GM23338 (cell line): ENCODE results near the gene AIG1. TPM values are rescaled to one million over a fixed set of nuclear protein-coding genes. Genes with fewer than 3 reads are reported as not detected.

Experiments
- ATAC-seq: fragments of 200-7000 bp; cut with Tn5 transposase; 3 replicates; pipeline ENCODE4 v1.9.1; 2020
- DNase-seq: peaks from one replicate; pipeline ENCODE4 v3.0.0-alpha.2; 2015; ENCODE audit warnings: low spot score
- H2AFZ ChIP-seq: fragments of 200-600 bp; sonication (generic); 2 replicates; pipeline ENCODE4 v1.8.0; 2016; ENCODE audit warnings: antibody characterized with exemption, mild to moderate bottlenecking, moderate library complexity
- H3F3A ChIP-seq: fragments of 200-600 bp; sonication (generic); replicated peaks from 2 replicates; pipeline ENCODE4 v1.8.0; 2017; ENCODE audit warnings: antibody characterized with exemption, mixed run types, low read depth
- H3K27ac ChIP-seq: fragments of 200-600 bp; sonication (generic); 2 replicates; pipeline ENCODE4 v1.6.1; 2016; ENCODE audit warnings: low read depth
- H3K27me3 ChIP-seq: fragments of 200-600 bp; sonication (generic); 2 replicates; pipeline ENCODE4 v1.8.0; 2016; ENCODE audit warnings: mild to moderate bottlenecking, mixed run types, moderate library complexity; ENCODE audit not compliant: insufficient read depth
- H3K36me3 ChIP-seq: fragments of 200-600 bp; sonication (generic); 2 replicates; pipeline ENCODE4 v1.8.0; 2016; ENCODE audit warnings: mild to moderate bottlenecking; ENCODE audit not compliant: insufficient read depth
- H3K4me1 ChIP-seq: fragments of 200-600 bp; sonication (generic); 2 replicates; pipeline ENCODE4 v1.8.0; 2016; ENCODE audit warnings: mild to moderate bottlenecking, moderate library complexity; ENCODE audit not compliant: insufficient read depth
- H3K4me2 ChIP-seq: fragments of 200-600 bp; sonication (generic); 2 replicates; pipeline ENCODE4 v1.7.1; 2017; ENCODE audit warnings: mixed run types
- H3K4me3 ChIP-seq: fragments of 200-600 bp; sonication (generic); 2 replicates; pipeline ENCODE4 v1.6.1; 2016; ENCODE audit warnings: mixed run types
- H3K79me2 ChIP-seq: fragments of 200-600 bp; sonication (generic); replicated peaks from 2 replicates; pipeline ENCODE4 v1.8.0; 2017; ENCODE audit warnings: mild to moderate bottlenecking; ENCODE audit not compliant: insufficient read depth
- H3K9me2 ChIP-seq: fragments of 200-600 bp; sonication (generic); 2 replicates; pipeline ENCODE4 v1.8.0; 2017; ENCODE audit not compliant: insufficient read depth
- H4K20me1 ChIP-seq: fragments of 200-600 bp; sonication (generic); replicated peaks from 2 replicates; pipeline ENCODE4 v1.8.0; 2017; ENCODE audit warnings: mild to moderate bottlenecking; ENCODE audit not compliant: insufficient read depth
- H3K27ac Mint-ChIP-seq: 2 replicates; pipeline ENCODE4 v1.8.0; 2020; ENCODE audit warnings: inconsistent platforms, mild to moderate bottlenecking, moderate library complexity, mixed read lengths
- H3K27me3 Mint-ChIP-seq: 3 replicates; pipeline ENCODE4 v1.8.0; 2022; ENCODE audit warnings: low read depth, mild to moderate bottlenecking, moderate library complexity, mixed read lengths, inconsistent platforms; ENCODE audit not compliant: insufficient read depth, poor library complexity
- H3K36me3 Mint-ChIP-seq: 3 replicates; pipeline ENCODE4 v1.8.0; 2021; ENCODE audit warnings: low read depth, mild to moderate bottlenecking, inconsistent platforms, moderate library complexity, mixed read lengths
- H3K4me1 Mint-ChIP-seq: 3 replicates; pipeline ENCODE4 v1.8.0; 2020; ENCODE audit warnings: mild to moderate bottlenecking, inconsistent platforms, mixed read lengths
- H3K4me3 Mint-ChIP-seq: 3 replicates; pipeline ENCODE4 v1.8.0; 2021; ENCODE audit warnings: moderate library complexity, mild to moderate bottlenecking, inconsistent platforms, mixed read lengths
- H3K9me3 Mint-ChIP-seq: 3 replicates; pipeline ENCODE4 v1.8.0; 2020; ENCODE audit warnings: moderate library complexity, mild to moderate bottlenecking, inconsistent platforms, mixed read lengths
- CREB1 ChIP-seq: fragments of 250-450 bp; sonication (Bioruptor Pico); IDR thresholded peaks from 2 replicates; pipeline ENCODE4 v1.5.0; 2020; ENCODE audit warnings: low read depth, mild to moderate bottlenecking, moderate library complexity
- EZH2 ChIP-seq: fragments of 200-600 bp; sonication (generic); IDR thresholded peaks from one replicate; pipeline ENCODE4 v1.8.0; 2017; ENCODE audit warnings: antibody characterized with exemption, mild to moderate bottlenecking, low read depth; ENCODE audit not compliant: unreplicated experiment
- JUNB ChIP-seq: IDR thresholded peaks from one replicate; pipeline ENCODE4 v1.6.1; 2016; ENCODE audit warnings: antibody characterized with exemption; ENCODE audit not compliant: unreplicated experiment
- POLR2AphosphoS5 ChIP-seq: IDR thresholded peaks from 2 replicates; pipeline ENCODE4 v1.6.1; 2016; ENCODE audit warnings: antibody characterized with exemption, low read depth
- STAT1 ChIP-seq: IDR thresholded peaks from one replicate; pipeline ENCODE4 v1.6.1; 2016; ENCODE audit warnings: antibody characterized with exemption; ENCODE audit not compliant: unreplicated experiment
- ZNF114 ChIP-seq: fragments of 250-450 bp; sonication (Bioruptor Pico); IDR thresholded peaks from 2 replicates; pipeline ENCODE4 v1.5.0; 2020; ENCODE audit warnings: mild to moderate bottlenecking, moderate library complexity
- polyA plus RNA-seq: library from polyadenylated mRNA; unstranded; fragments of >200 nt; fragmentation: Nextera tagmentation; extraction: Ambion mirVana; gene quantifications from 2 replicates; pipeline ENCODE4 v1.2.1, GENCODE V29; 2016
- total RNA-seq: library from RNA; depleted of rRNA; stranded (reverse); fragments of >200 nt; shearing (Covaris generic); gene quantifications from 2 replicates; pipeline ENCODE4 v1.2.3, GENCODE V29; 2014
- TF ChIP-seq, protein P1 (sequence below): fragments of 250-450 bp; sonication (Bioruptor Pico); IDR thresholded peaks from 2 replicates; pipeline ENCODE4 v1.5.0; 2020; ENCODE audit warnings: mild to moderate bottlenecking, moderate library complexity
- TF ChIP-seq, protein P2 (sequence below): IDR thresholded peaks from one replicate; pipeline ENCODE4 v1.6.1; 2018; ENCODE audit warnings: antibody characterized with exemption; ENCODE audit not compliant: unreplicated experiment
- TF ChIP-seq, protein P3 (sequence below), 2 experiments: fragments of 200-600 bp in 1 of 2; sonication (generic) in 1 of 2; conservative IDR thresholded peaks; 2 replicates each; pipeline versions ENCODE4 v1.5.1 to v1.6.1; 2016 to 2017; ENCODE audit warnings: antibody characterized with exemption in 2 of 2, low read depth in 2 of 2, mild to moderate bottlenecking in 2 of 2, moderate library complexity in 1 of 2

The AIG1 gene
- total and polyA plus RNA-seq, 2 experiments from 2014 or later, result 65.2 to 88.4 TPM

DNA sequence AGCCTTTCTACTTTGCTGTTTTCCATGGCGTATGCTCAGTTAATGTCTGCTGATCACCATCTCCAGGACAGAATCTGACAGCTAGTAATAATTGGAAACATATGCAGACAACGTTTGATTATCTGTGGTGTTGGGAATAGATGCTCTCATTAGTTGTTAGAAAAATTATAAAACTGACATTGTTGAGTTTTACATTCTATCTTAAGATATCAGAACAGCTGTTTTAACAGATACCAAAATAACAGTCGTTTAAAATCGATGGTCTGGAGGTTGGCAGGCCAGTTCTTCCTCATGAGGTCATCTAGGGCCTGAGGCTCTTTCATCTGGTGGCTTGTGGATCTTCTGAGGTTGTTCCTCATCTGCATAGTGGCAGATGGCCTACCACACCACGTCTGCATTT lies 137.6 kb downstream of the AIG1 start (continued):
- TF ChIP-seq, protein P1, sequence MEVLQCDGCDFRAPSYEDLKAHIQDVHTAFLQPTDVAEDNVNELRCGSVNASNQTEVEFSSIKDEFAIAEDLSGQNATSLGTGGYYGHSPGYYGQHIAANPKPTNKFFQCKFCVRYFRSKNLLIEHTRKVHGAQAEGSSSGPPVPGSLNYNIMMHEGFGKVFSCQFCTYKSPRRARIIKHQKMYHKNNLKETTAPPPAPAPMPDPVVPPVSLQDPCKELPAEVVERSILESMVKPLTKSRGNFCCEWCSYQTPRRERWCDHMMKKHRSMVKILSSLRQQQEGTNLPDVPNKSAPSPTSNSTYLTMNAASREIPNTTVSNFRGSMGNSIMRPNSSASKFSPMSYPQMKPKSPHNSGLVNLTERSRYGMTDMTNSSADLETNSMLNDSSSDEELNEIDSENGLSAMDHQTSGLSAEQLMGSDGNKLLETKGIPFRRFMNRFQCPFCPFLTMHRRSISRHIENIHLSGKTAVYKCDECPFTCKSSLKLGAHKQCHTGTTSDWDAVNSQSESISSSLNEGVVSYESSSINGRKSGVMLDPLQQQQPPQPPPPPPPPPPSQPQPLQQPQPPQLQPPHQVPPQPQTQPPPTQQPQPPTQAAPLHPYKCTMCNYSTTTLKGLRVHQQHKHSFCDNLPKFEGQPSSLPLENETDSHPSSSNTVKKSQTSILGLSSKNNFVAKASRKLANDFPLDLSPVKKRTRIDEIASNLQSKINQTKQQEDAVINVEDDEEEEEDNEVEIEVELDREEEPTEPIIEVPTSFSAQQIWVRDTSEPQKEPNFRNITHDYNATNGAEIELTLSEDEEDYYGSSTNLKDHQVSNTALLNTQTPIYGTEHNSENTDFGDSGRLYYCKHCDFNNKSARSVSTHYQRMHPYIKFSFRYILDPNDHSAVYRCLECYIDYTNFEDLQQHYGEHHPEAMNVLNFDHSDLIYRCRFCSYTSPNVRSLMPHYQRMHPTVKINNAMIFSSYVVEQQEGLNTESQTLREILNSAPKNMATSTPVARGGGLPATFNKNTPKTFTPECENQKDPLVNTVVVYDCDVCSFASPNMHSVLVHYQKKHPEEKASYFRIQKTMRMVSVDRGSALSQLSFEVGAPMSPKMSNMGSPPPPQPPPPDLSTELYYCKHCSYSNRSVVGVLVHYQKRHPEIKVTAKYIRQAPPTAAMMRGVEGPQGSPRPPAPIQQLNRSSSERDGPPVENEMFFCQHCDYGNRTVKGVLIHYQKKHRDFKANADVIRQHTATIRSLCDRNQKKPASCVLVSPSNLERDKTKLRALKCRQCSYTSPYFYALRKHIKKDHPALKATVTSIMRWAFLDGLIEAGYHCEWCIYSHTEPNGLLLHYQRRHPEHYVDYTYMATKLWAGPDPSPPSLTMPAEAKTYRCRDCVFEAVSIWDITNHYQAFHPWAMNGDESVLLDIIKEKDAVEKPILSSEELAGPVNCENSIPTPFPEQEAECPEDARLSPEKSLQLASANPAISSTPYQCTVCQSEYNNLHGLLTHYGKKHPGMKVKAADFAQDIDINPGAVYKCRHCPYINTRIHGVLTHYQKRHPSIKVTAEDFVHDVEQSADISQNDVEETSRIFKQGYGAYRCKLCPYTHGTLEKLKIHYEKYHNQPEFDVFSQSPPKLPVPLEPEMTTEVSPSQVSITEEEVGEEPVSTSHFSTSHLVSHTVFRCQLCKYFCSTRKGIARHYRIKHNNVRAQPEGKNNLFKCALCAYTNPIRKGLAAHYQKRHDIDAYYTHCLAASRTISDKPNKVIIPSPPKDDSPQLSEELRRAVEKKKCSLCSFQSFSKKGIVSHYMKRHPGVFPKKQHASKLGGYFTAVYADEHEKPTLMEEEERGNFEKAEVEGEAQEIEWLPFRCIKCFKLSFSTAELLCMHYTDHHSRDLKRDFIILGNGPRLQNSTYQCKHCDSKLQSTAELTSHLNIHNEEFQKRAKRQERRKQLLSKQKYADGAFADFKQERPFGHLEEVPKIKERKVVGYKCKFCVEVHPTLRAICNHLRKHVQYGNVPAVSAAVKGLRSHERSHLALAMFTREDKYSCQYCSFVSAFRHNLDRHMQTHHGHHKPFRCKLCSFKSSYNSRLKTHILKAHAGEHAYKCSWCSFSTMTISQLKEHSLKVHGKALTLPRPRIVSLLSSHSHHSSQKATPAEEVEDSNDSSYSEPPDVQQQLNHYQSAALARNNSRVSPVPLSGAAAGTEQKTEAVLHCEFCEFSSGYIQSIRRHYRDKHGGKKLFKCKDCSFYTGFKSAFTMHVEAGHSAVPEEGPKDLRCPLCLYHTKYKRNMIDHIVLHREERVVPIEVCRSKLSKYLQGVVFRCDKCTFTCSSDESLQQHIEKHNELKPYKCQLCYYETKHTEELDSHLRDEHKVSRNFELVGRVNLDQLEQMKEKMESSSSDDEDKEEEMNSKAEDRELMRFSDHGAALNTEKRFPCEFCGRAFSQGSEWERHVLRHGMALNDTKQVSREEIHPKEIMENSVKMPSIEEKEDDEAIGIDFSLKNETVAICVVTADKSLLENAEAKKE (CRISPR knock-in tag), result no peak
- TF ChIP-seq POLR2AphosphoS5, result no peak
- TF ChIP-seq, protein P2, sequence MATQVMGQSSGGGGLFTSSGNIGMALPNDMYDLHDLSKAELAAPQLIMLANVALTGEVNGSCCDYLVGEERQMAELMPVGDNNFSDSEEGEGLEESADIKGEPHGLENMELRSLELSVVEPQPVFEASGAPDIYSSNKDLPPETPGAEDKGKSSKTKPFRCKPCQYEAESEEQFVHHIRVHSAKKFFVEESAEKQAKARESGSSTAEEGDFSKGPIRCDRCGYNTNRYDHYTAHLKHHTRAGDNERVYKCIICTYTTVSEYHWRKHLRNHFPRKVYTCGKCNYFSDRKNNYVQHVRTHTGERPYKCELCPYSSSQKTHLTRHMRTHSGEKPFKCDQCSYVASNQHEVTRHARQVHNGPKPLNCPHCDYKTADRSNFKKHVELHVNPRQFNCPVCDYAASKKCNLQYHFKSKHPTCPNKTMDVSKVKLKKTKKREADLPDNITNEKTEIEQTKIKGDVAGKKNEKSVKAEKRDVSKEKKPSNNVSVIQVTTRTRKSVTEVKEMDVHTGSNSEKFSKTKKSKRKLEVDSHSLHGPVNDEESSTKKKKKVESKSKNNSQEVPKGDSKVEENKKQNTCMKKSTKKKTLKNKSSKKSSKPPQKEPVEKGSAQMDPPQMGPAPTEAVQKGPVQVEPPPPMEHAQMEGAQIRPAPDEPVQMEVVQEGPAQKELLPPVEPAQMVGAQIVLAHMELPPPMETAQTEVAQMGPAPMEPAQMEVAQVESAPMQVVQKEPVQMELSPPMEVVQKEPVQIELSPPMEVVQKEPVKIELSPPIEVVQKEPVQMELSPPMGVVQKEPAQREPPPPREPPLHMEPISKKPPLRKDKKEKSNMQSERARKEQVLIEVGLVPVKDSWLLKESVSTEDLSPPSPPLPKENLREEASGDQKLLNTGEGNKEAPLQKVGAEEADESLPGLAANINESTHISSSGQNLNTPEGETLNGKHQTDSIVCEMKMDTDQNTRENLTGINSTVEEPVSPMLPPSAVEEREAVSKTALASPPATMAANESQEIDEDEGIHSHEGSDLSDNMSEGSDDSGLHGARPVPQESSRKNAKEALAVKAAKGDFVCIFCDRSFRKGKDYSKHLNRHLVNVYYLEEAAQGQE, result no peak
- TF ChIP-seq STAT1, result no peak
- TF ChIP-seq EZH2, result no peak

DNA sequence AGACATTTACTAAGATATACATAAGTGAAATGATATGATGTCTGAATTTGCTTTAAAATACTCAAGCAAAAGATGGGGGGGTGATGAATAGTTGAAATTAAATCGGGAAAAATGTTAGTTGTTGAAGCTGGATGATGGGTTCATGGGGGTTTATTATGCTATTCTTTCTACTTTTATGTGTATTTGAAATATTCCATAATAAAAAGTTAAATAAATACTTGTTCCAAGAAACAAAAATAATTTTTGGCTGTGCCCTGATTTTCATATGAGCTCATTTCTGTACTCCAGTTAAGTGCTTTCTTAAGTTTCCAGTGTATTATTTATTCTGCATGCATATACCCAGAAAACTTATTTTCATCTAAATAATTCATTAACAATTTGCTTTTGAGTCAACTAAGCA lies 138.6 kb downstream of the AIG1 start:
- ATAC-seq, result no peak
- TF ChIP-seq ZNF114 (CRISPR knock-in tag) (no peak), JUNB (no peak), POLR2AphosphoS5 (no peak), STAT1 (no peak), CREB1 (CRISPR knock-in tag) (no peak)
- TF ChIP-seq, protein P3, sequence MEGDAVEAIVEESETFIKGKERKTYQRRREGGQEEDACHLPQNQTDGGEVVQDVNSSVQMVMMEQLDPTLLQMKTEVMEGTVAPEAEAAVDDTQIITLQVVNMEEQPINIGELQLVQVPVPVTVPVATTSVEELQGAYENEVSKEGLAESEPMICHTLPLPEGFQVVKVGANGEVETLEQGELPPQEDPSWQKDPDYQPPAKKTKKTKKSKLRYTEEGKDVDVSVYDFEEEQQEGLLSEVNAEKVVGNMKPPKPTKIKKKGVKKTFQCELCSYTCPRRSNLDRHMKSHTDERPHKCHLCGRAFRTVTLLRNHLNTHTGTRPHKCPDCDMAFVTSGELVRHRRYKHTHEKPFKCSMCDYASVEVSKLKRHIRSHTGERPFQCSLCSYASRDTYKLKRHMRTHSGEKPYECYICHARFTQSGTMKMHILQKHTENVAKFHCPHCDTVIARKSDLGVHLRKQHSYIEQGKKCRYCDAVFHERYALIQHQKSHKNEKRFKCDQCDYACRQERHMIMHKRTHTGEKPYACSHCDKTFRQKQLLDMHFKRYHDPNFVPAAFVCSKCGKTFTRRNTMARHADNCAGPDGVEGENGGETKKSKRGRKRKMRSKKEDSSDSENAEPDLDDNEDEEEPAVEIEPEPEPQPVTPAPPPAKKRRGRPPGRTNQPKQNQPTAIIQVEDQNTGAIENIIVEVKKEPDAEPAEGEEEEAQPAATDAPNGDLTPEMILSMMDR (conservative IDR thresholded peaks at IDR 0.05; ENCODE audit: low read depth in 2 of 2), result no peak

More for the DNA sequence above, 138.6 kb downstream of the AIG1 start:
- Histone ChIP-seq H3K27me3 (no peaks in the 10 kb centered on the region), H3K27ac (no peak overlapping the region), H3K36me3 (no peaks in the 10 kb centered on the region), H3K79me2 (no peaks in the 10 kb centered on the region), H4K20me1 (no peaks in the 10 kb centered on the region), H3K9me2 (no peaks in the 10 kb centered on the region), H3F3A (no peaks in the 10 kb centered on the region), H3K4me1 (no peaks in the 10 kb centered on the region), H2AFZ (no peak overlapping the region), H3K4me3 (no peak overlapping the region), H3K4me2 (no peak overlapping the region)
- DNase-seq, result no peak
- no peaks in the 10 kb centered on the region for H3K4me1 Mint-ChIP-seq
- H3K27me3 Mint-ChIP-seq, result peaks cover 3% of the 10 kb centered on the region
- no peaks in the 10 kb centered on the region for H3K9me3 Mint-ChIP-seq
- peaks cover 20% of the 10 kb centered on the region for H3K36me3 Mint-ChIP-seq
- H3K4me3 Mint-ChIP-seq, result no peak overlapping the region
- no peak overlapping the region for H3K27ac Mint-ChIP-seq
